SK-MEL-5 (cell line): Measurements from ENCODE around the gene TTC4. TPM values are rescaled to one million over a fixed set of nuclear protein-coding genes. Genes with fewer than 3 reads are reported as not detected.

Experiments used
- total RNA-seq: library from RNA; depleted of rRNA; stranded (reverse); fragments of >200 nt; shearing (Covaris generic); gene quantifications from 2 replicates; pipeline ENCODE4 v1.2.3, GENCODE V29; 2014; rRNA removed

Gene TTC4
- total RNA-seq, 1 experiment from 2014 or later, result 31.1 TPM

Other genes starting within 250 kb of the TTC4 start
- gene ACOT11, start 167.6 kb upstream of the TTC4 start, total RNA-seq, result 0.13 and 0.61 TPM in 2 replicates
- gene FAM151A, start 92.3 kb upstream of the TTC4 start, total RNA-seq, result not detected in 2 replicates
- 0.11 TPM in 1 of 2 replicates, not detected in the other for gene MROH7, start 74.1 kb upstream of the TTC4 start, total RNA-seq
- 7.1 and 7.3 TPM in 2 replicates for gene PARS2, start 48.7 kb downstream of the TTC4 start, total RNA-seq
- not detected in 2 replicates for gene TTC22, start 85.5 kb downstream of the TTC4 start, total RNA-seq
- gene DHCR24, start 171.3 kb downstream of the TTC4 start, total RNA-seq, result 44.1 and 44.9 TPM in 2 replicates